Gastrocnemius medialis (tissue), 4 donors: ENCODE measurements around the gene MS4A10.

ENCODE experiments used
- POLR2A ChIP-seq, 2 donors: fragments of 450-650 bp; IDR thresholded peaks; one replicate each; pipeline ENCODE4 v1.6.1; 2017; ENCODE audit warnings: antibody characterized with exemption in 2 of 2, mild to moderate bottlenecking in 2 of 2, moderate library complexity in 2 of 2
- TF ChIP-seq, protein P1 (sequence below), 5 experiments: fragments of 450-650 bp in 3 of 5; fragments of 200-600 bp in 2 of 5; sonication (generic) in 2 of 5; IDR thresholded peaks in 4 of 5; conservative IDR thresholded peaks in 1 of 5; 1 replicate in 4 of 5; 2 replicates in 1 of 5; pipeline ENCODE4 v1.5.1; 2016 to 2019; ENCODE audit warnings: antibody characterized with exemption in 5 of 5, mild to moderate bottlenecking in 3 of 5, moderate library complexity in 3 of 5

DNA sequence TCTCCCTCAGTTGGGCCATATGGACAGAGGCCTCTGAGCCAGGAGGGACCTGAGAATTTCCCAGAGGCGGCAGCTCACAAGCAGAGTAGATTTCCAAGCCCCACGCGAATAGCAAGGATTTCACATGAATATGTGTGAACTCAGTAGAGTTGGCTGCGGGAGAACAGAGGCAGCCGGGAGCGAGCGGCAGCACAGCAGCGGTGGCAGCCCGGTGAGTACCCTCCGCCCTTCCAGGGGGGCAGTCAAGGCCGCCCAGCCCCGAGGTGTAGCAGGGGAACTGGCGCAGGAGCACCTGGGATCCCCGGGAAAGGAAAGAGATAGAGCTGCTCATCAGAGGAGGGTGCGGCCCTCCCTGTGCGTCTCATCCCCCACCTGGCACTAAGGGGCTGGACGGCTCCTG is 36.9 kb upstream of the MS4A10 start:
- TF ChIP-seq, protein P1, sequence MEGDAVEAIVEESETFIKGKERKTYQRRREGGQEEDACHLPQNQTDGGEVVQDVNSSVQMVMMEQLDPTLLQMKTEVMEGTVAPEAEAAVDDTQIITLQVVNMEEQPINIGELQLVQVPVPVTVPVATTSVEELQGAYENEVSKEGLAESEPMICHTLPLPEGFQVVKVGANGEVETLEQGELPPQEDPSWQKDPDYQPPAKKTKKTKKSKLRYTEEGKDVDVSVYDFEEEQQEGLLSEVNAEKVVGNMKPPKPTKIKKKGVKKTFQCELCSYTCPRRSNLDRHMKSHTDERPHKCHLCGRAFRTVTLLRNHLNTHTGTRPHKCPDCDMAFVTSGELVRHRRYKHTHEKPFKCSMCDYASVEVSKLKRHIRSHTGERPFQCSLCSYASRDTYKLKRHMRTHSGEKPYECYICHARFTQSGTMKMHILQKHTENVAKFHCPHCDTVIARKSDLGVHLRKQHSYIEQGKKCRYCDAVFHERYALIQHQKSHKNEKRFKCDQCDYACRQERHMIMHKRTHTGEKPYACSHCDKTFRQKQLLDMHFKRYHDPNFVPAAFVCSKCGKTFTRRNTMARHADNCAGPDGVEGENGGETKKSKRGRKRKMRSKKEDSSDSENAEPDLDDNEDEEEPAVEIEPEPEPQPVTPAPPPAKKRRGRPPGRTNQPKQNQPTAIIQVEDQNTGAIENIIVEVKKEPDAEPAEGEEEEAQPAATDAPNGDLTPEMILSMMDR (IDR thresholded peaks at IDR 0.05 in 4 of 5, conservative IDR thresholded peaks at IDR 0.05 in 1 of 5) = no peak
- TF ChIP-seq POLR2A (IDR thresholded peaks at IDR 0.05) = no peak
